Left colon (tissue), 2 donors: ENCODE data around the gene UBL7. TPM values are rescaled to one million over a fixed set of nuclear protein-coding genes. Genes with fewer than 3 reads are reported as not detected.
"Not testable (repeated sequence)": the region's sequence is repeated elsewhere in the genome, so short reads cannot be mapped to it uniquely, and the experiment has no call there.

ENCODE experiments used
- ATAC-seq: fragments of 200-7000 bp; cut with Tn5 transposase; one replicate; pipeline ENCODE4 v1.9.1; 2020; ENCODE audit warnings: mild to moderate bottlenecking, moderate library complexity
- DNase-seq, 2 donors: peaks; one replicate each; pipeline ENCODE4 v3.0.0-alpha.2; 2020
- intact Hi-C, 2 donors: fragments of 100-400 bp; cut with DNase I in 1 of 2; cut with micrococcal nuclease in 1 of 2; formaldehyde crosslinking; loops; one replicate each; pipeline versions ENCODE4 v1.11.2 to v1.14.0; 2022; cut with DNase I, micrococcal nuclease
- total RNA-seq, 2 donors: library from RNA; stranded (reverse); fragmentation: NEBNext Ultra II Directional; extraction: Animal tissue kit (Norgen Biotek cat#: 25700); gene quantifications; one replicate each; pipeline ENCODE4 v1.2.1, GENCODE V29; 2021
- donor health status: DM: no; HTN: no; CAD: no.
- donor health status: DM: yes; HTN: yes; CAD: no.

UBL7 gene
- total RNA-seq, 2 donors from 2014 or later = 25.5 to 33.7 TPM

GRCh38 chr15:74468341-74469032 is 7.5 kb upstream of the UBL7 start:
- no peak for ATAC-seq
- intact Hi-C loops = no loop called here
- no peak for DNase-seq

- intact Hi-C loops = no loop called here
- DNase-seq = no peak
- no peak for ATAC-seq
These were observed 5.6 kb upstream of the UBL7 start for GRCh38 chr15:74466570-74466969.

GRCh38 chr15:74464897-74465296 is 3.9 kb upstream of the UBL7 start:
- DNase-seq (no peak), ATAC-seq (no peak)
- intact Hi-C loops = no loop called here

GRCh38 chr15:74464216-74464615 is 3.3 kb upstream of the UBL7 start:
- ATAC-seq (no peak), DNase-seq (no peak)
- intact Hi-C loops = no loop called here

GRCh38 chr15:74463634-74464033 is 2.7 kb upstream of the UBL7 start:
- intact Hi-C loops = no loop called here
- DNase-seq (no peak), ATAC-seq (no peak)

- ATAC-seq (no peak), DNase-seq (no peak)
- intact Hi-C loops = no loop called here
These were observed 1.0 kb upstream of the UBL7 start for GRCh38 chr15:74461847-74462511.

- intact Hi-C loops = no loop called here
- no peak for ATAC-seq
- DNase-seq = no peak
These were observed 662 bp downstream of the UBL7 start for GRCh38 chr15:74460298-74460697.

GRCh38 chr15:74459798-74460197 is 1.2 kb downstream of the UBL7 start:
- ATAC-seq, DNase-seq, intact Hi-C loops: not testable (repeated sequence)

GRCh38 chr15:74458473-74458872 is 2.5 kb downstream of the UBL7 start:
- intact Hi-C loops = no loop called here
- DNase-seq (no peak), ATAC-seq (no peak)

- intact Hi-C loops, ATAC-seq, DNase-seq: not testable (repeated sequence)
These were observed 3.9 kb downstream of the UBL7 start for GRCh38 chr15:74457036-74457435.

GRCh38 chr15:74454764-74455500 is 6.0 kb downstream of the UBL7 start:
- DNase-seq = no peak
- intact Hi-C loops = no loop called here
- no peak for ATAC-seq

- DNase-seq = no peak
- no peak for ATAC-seq
- intact Hi-C loops = no loop called here
These were observed 6.8 kb downstream of the UBL7 start for GRCh38 chr15:74453925-74454763.

- no peak for ATAC-seq
- DNase-seq = no peak
- intact Hi-C loops = no loop called here
These were observed 8.8 kb downstream of the UBL7 start for GRCh38 chr15:74451861-74452835.

- ATAC-seq = no peak
- no peak for DNase-seq
- intact Hi-C loops = no loop called here
These were observed 9.6 kb downstream of the UBL7 start for GRCh38 chr15:74451322-74451721.

GRCh38 chr15:74449643-74450205 is 11.2 kb downstream of the UBL7 start:
- DNase-seq (no peak), ATAC-seq (no peak)
- intact Hi-C loops = no loop called here

- no peak for ATAC-seq
- DNase-seq = no peak
- intact Hi-C loops = no loop called here
These were observed 11.9 kb downstream of the UBL7 start for GRCh38 chr15:74449095-74449494.

- no peak for DNase-seq
- intact Hi-C loops = no loop called here
- ATAC-seq = no peak
These were observed 14.9 kb downstream of the UBL7 start for GRCh38 chr15:74445816-74446763.
